Activated T-cell treated with anti-CD3 and anti-CD28 coated beads for 48 hours (primary cell): ENCODE measurements around the gene KLC3.
"Not testable (repeated sequence)": the region's sequence is repeated elsewhere in the genome, so short reads cannot be mapped to it uniquely, and the experiment has no call there.

Experiments
- DNase-seq: peaks from one replicate; pipeline ENCODE4 v3.0.0-alpha.2; 2020; ENCODE audit warnings: low read depth

KLC3 gene

GRCh38 chr19:45320997-45321775 is 19.4 kb upstream of the KLC3 start:
- DNase-seq, result no peak

- no peak for DNase-seq
Observed at GRCh38 chr19:45321848-45322247, 18.7 kb upstream of the KLC3 start.

GRCh38 chr19:45322311-45322710 is 18.2 kb upstream of the KLC3 start:
- DNase-seq, result no peak

GRCh38 chr19:45322744-45323281 is 17.7 kb upstream of the KLC3 start, which contains the start of gene CKM:
CKM (minus strand) TSS chr19:45322875; CDS start chr19:45319713, 3,162 bp downstream.
- DNase-seq, result no peak

GRCh38 chr19:45323671-45324081 is 16.9 kb upstream of the KLC3 start:
- DNase-seq, result no peak

GRCh38 chr19:45324349-45324907 is 16.1 kb upstream of the KLC3 start:
- no peak for DNase-seq

GRCh38 chr19:45327404-45328143 is 13.0 kb upstream of the KLC3 start:
- DNase-seq, result no peak

GRCh38 chr19:45331411-45331810 is 9.1 kb upstream of the KLC3 start:
- no peak for DNase-seq

- DNase-seq, result no peak
Observed at GRCh38 chr19:45333609-45334303, 6.8 kb upstream of the KLC3 start.

- not testable (repeated sequence) for DNase-seq
Observed at GRCh38 chr19:45334881-45335280, 5.7 kb upstream of the KLC3 start.

GRCh38 chr19:45336696-45337251 is 3.8 kb upstream of the KLC3 start:
- DNase-seq, result no peak

- DNase-seq, result no peak
Observed at GRCh38 chr19:45339629-45340028, 921 bp upstream of the KLC3 start.

- DNase-seq, result no peak
Observed at GRCh38 chr19:45340899-45341453, 426 bp downstream of the KLC3 start.

- no peak for DNase-seq
Observed at GRCh38 chr19:45342911-45343310, 2.4 kb downstream of the KLC3 start.

- DNase-seq, result no peak
Observed at GRCh38 chr19:45344621-45345505, 4.3 kb downstream of the KLC3 start.

GRCh38 chr19:45345506-45345860 is 4.9 kb downstream of the KLC3 start:
- DNase-seq, result no peak

- no peak for DNase-seq
Observed at GRCh38 chr19:45346449-45346848, 5.9 kb downstream of the KLC3 start.

- DNase-seq, result no peak
Observed at GRCh38 chr19:45347570-45348366, 7.2 kb downstream of the KLC3 start.

- no peak for DNase-seq
Observed at GRCh38 chr19:45348367-45349125, 8.0 kb downstream of the KLC3 start.
